NT2/D1 (cell line): Measurements from ENCODE around the gene MARVELD3.

Source experiments
- SUZ12 ChIP-seq: IDR thresholded peaks from 2 replicates; pipeline ENCODE4 v1.6.1; 2011; ENCODE audit not compliant: insufficient read length, insufficient read depth; ENCODE audit errors: extremely low read depth
- YY1 ChIP-seq: IDR thresholded peaks from 2 replicates; pipeline ENCODE4 v1.6.1; 2011; ENCODE audit not compliant: insufficient read length, insufficient read depth
- ZNF274 ChIP-seq: IDR thresholded peaks from 2 replicates; pipeline ENCODE4 v1.6.1; 2011; ENCODE audit warnings: mild to moderate bottlenecking, low read depth, low read length

- TF ChIP-seq ZNF274 (no peak), YY1 (no peak), SUZ12 (no peak)
These were observed 44.0 kb downstream of the MARVELD3 start for GRCh38 chr16:71669926-71670536.
